GM19452 (cell line): ENCODE results near the gene CYSTM1.

Experiments used
- ATAC-seq: cut with Tn5 transposase; IDR thresholded peaks from one replicate; pipeline ENCODE4 v1.9.1; 2021; ENCODE audit not compliant: unreplicated experiment

The CYSTM1 gene

GRCh38 chr5:140205216-140205615 is 30.2 kb downstream of the CYSTM1 start:
- ATAC-seq: no peak

DNA sequence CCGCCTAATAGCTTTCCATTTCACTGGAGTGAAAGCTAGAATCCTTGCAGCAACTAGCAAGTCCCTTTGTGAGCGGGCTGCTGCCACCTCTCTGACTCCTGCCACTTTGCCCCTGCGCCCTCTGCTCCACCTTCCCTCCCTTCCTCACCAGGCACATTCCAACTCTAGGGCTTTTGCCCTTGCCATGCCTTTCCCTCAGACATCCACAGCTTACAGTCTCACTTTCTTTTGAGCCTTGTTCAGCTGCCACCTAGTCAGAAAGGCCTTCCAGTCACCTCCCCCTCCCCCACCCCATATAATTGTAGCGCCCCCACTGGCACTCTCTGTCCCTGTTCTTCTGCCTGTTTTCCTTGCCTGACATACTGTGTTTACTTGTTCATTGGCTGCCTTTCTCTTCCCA is 31.0 kb downstream of the CYSTM1 start:
- ATAC-seq: no peak

DNA sequence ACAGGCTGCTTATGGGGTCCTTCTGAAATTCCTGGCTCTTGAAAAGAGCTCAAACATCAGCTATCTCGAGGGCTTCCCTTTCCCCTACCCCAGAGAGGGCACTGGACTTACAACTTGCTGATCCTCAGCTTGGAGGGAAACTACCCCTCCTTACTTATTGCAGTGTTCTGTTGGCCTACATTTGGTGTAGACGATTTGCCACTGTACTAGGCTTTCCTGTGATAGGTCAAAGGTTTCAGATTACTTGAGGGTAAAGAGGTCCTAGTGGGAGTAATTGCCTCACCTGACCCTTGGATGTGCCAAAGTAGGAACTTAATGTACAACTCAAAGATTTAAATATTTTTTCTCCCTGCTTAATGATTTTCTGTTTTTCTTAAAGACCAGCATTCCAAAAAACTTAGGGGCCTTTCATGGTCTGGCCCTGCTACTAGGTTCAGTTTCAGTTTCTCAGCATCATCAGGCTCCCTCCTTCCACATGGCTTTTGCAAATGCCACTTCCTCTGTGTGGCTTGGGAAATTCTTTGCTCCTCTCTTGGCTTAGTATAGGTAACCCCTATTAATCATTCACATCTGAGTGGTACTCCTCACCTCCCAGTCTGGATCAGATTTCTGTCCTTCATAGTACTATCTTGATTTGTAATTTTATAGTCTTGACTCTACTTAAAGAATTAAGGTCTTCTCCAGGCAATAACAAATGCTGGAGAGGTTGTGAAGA is 32.4 kb downstream of the CYSTM1 start:
- ATAC-seq: peak; percentile 87

DNA sequence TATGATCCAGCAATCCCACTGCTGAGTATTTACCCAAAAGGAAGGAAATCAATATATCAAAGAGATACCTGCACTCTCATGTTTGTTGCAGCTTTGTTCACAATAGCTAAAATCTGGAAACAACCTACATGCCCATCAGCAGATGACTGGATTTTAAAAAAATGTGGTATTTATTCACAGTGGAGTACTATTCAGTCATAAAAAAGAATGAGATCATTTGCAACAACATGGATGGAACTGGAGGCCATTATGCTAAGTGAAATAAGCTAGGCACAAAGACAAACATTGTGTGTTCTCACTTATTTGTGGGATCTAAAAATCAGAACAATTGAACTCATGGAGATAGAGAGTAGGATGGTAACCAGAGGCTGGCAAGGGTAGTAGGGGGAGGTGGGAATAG is 33.1 kb downstream of the CYSTM1 start:
- ATAC-seq: no peak

DNA sequence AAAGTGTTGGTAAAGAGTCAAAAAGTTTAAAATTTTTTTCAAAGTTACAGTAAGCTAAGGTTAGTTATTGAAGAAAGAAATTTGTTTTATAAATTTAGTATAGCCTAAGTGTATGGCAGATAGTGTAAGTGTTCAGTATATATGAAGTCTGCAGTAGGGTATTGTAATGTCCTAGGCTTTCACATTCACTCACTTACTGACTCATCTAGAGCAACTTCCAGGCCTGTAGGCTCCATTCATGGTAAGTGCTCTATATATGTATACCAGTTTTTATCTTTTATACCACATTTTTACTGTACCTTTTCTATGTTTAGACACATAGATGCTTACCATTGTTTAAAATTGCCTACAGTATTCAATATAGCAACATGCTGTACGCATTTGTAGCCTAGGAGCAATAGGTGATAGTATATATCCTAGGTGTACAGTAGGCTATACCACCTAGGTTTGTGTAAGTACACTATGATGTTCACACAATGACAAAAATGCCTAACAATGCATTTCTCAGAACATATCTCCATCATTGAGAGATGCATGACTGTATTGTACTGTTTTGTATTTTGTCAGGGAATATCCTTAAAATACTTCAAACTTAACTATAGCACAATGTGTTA is 38.5 kb downstream of the CYSTM1 start:
- peak; percentile 76 for ATAC-seq

DNA sequence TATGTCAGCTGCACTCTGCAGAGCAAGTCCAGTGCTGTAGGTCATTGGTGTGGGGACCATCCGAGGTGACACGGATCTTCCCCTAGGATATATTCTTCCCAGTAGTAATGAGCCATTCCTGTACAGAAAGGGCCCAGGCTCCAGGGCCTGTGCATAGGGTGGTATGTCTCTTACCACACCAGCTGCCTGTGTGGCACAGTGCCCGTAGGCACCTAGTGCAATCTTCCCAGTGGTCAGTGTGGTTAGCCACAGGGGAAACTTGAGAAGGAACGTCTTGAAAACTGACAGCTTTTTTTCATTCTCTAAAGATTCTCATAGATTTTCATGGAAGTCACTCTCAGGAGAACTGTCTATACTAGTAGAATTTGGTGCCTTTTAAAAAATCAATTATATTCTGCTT is 39.8 kb downstream of the CYSTM1 start:
- no peak for ATAC-seq

DNA sequence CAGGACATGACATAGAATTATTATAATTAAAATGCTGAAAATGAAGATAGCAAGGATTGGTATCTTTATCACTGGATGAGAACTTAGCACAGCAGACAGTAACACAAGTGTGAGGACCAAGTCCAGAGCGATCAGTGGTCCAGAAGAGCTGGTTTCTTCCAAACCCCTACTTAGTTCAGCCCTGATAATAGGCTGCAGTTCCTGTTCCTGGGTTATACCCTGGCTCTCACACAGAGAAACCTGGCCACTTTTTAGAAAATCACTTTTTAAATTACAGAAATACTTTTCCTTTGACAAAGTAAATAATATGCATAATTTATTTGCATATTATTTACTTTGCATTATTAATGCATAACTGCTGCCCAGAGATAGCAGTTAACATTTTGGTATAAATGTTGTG is 40.3 kb downstream of the CYSTM1 start:
- ATAC-seq: no peak

DNA sequence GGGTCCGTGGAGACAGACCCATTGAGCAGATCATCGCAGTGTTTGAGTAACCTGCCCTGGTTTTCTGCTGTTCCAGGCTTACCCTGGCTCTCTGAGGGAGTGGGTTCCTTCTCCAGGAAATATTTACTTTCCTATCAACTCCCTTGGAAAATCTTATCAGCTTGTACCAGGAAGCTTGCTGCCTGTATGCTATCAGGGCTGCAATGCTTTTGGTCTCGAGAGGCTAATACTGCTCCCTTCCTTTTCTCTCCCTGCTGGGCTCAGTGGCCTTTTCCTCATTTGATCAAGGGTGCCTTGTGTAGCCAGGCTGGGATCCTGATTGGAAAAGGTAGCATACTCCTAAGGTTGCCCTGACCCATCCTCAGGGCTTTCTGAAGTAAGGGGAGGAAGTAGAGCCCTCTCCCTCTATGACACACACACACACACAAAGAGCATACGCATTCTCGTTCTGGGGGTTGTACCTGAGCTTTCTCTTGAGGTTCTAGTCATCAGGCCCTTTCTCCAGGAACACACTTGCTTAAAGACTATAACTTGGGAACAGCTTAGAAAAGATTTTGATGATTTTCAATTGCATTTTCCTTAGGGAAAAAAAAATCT is 41.6 kb downstream of the CYSTM1 start:
- no peak for ATAC-seq

DNA sequence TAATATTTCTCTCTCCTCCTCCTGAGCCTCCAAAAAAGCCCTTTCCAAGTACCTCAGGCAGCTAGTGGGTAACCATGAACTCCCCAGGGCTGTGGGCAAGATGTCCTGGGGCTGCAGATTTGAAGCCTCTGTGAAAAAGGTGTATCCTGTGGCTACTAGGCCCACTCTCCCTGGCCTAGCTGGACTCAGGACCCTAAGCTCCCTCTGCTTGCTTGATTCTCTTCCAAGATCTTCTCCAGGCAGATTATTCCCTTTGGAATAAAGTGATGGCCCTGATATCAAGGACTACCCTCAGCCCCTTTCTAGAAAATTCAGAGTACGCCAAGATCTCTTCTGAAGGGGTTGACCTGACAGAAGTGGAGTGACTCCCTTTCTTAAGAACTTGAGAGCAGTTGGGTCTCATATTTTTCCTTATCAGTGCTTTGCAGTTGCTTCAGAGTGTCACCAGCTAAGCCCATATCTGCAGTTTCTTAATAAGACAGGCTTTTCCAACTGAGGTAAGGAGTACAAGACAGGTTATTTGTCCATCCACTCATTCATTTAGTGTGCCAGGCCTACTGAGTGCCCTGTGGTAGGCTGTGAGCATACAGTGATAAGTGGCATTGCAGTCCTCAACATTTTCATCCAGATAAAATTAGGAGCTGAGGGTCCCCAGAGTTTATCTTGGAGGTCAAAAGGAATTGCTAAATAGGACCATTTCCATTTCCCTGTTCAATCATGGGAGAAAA is 42.5 kb downstream of the CYSTM1 start:
- ATAC-seq: no peak

DNA sequence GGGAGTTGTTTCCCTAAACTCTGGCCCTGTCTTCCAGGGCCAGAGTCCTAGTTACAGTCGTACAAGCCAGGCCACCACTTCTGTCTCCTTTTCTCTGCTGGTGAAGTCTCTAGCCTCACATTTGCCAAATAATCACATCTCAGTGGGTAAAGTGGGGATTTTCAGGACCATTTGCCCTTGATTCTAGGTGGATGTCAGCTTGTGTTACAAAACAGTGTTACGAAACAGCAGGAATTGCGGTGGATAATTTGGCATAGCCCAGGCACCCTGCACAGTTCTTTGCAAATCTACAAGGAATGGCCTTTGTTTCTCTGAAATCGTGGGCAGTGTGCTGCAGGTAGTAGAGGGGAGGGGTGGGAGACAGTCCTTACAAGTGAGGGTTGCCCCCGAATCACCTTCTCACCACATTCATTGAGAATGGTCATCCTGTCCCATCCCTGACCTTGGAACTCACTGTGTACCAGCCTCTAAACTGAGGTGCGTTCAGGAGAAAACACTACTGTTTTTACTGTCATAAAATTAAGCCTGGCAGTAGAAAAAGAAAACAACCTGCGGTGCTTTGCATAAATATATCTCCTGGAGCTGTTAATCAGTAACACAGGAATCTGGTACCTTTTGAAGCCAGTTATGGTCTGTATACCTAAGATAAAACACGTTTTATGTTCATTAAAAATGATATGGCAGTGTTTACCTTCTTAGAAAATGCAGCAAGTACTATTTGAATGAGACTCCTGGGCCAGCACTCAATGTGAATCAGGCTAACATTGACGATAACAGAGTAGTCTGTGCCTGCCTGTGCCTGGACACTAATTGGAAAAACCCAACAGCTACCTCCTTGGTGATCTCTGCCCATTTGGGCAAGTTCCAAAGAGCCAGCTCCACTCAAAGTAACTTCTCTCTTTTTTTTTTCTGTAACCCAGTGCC is 44.3 kb downstream of the CYSTM1 start:
- ATAC-seq: peak; percentile 32

GRCh38 chr5:140220032-140220697 is 45.2 kb downstream of the CYSTM1 start:
- ATAC-seq: peak; percentile 63

DNA sequence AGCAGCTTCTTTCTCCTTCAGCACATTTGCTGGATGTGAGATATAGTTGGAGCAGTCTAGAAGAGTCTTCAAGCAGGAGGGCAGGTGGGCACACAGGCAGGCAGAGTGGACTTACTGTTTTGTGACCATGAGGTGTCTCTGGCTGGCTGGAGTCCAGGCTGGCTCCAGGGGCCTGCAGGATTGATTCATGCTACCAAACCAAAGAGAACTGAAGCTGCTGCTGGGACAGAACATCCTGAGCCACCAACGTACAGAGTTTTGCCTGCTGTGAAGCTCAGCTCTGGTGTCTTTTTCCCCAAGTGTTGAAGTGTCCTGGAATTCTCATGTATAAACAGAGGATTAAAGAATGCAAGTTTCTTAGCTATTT is 45.7 kb downstream of the CYSTM1 start:
- ATAC-seq: no peak

DNA sequence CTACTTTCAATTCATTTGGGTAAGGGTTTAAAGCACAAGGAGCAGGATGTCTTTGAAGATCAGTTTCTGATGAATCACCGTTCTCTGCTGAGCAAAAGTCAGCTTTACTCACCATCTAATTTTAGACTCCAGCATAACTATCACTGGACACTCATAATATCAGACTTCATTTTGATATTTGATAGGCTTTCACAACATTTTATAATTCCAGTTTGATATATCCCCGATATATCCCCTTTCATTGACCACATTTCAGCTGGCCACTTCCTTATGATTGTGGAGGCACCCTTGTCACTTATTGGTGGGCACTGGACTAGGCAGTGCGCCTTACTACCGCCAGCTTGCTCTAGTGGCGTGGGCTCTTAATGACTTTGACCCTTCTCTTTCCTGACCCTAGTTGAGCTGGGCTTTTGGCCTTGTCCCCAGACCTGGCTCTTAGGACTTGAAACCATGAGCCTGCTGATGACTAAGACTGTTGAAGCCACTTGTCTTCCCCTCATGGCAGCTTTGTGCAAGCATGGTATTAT is 46.8 kb downstream of the CYSTM1 start:
- ATAC-seq: no peak

- no peak for ATAC-seq
Measured at GRCh38 chr5:140222416-140222815, 47.4 kb downstream of the CYSTM1 start.

DNA sequence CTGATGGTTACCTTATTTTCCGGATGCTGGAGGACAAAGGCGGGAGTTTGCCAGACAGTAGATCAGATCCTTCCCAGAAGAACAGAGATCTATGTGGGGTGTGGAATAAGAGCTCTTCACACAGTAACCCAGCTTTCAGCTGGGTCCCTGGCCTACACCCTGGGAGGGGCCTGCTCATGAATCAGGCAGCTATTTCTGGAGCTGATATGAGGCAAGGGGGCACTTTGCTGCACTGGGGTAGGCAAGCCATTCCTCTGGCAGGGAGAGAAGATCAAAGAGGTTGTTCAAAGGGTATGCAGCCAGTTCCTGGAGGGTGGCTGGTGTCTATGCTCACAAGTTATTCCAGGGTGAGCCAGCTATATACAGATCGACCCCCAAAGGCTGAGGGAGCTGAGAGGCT is 48.6 kb downstream of the CYSTM1 start:
- ATAC-seq: no peak

DNA sequence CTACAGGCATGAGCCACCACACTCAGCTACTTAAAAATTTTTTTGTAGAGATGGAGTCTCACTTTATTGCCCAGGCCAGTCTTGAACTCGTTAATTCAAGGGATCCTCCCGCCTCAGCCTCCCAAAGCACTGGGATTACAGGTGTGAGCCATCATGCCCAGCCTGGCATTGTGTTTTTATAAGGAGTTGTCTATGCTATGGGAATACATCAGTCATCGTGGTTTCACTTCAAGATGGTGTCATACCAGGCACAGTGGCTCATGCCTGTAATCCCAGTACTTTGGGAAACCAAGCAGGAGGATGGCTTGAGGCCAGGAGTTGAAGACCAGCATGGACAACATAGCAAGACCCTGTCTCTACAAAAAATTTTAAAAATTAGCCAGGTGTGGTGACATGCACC is 49.7 kb downstream of the CYSTM1 start:
- no peak for ATAC-seq

DNA sequence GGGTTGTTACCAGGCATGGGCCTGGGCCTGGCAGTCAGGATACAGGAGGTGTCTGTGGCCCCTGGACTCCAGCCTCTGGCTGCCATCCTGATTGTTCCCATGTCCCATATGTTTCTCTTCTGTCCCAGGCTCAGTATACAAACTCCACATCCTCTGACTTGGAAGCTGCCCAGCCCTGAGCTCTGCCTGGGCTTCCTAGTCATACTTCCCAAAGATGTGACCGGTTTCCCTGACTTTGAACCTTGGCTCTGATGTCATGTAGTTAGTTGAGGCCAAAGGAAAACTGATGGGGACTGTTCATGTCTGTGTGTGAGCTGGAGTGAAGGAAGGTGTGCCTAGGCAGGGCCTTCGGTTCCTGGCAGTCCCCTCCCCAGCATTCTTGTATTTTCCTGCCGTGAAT is 50.4 kb downstream of the CYSTM1 start:
- no peak for ATAC-seq

GRCh38 chr5:140227046-140227445 is 52.1 kb downstream of the CYSTM1 start:
- no peak for ATAC-seq

- ATAC-seq: no peak
Measured at GRCh38 chr5:140228364-140228837, 53.4 kb downstream of the CYSTM1 start.

DNA sequence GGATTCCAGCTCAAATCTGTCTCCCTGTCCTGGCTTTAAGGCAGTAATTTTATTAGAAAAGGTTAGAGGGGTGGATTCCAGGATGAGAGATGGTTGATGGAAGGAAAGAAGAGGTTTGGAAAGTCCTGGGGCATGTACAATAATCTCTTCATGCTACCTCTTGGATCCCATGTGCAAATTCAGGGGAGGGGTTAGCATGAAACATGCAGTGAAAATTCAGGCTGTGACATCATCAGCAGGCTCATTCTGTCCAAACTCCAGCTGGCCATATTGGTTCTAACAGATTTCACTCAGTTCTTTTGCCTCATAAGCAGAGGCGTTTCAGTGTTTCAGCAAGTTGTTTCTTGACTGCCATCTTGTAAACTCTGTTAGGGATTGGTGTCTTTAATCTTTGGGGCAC is 55.4 kb downstream of the CYSTM1 start:
- no peak for ATAC-seq
